GM18498 (cell line): ENCODE results near the gene LCN15.
"Not testable (repeated sequence)": the region's sequence is repeated elsewhere in the genome, so short reads cannot be mapped to it uniquely, and the experiment has no call there.

Experiments used
- ATAC-seq: cut with Tn5 transposase; IDR thresholded peaks from one replicate; pipeline ENCODE4 v1.9.1; 2021; ENCODE audit warnings: mild to moderate bottlenecking, moderate library complexity; ENCODE audit not compliant: unreplicated experiment

Gene LCN15

GRCh38 chr9:136794281-136794999 is 30.1 kb upstream of the LCN15 start:
- ATAC-seq = no peak

DNA sequence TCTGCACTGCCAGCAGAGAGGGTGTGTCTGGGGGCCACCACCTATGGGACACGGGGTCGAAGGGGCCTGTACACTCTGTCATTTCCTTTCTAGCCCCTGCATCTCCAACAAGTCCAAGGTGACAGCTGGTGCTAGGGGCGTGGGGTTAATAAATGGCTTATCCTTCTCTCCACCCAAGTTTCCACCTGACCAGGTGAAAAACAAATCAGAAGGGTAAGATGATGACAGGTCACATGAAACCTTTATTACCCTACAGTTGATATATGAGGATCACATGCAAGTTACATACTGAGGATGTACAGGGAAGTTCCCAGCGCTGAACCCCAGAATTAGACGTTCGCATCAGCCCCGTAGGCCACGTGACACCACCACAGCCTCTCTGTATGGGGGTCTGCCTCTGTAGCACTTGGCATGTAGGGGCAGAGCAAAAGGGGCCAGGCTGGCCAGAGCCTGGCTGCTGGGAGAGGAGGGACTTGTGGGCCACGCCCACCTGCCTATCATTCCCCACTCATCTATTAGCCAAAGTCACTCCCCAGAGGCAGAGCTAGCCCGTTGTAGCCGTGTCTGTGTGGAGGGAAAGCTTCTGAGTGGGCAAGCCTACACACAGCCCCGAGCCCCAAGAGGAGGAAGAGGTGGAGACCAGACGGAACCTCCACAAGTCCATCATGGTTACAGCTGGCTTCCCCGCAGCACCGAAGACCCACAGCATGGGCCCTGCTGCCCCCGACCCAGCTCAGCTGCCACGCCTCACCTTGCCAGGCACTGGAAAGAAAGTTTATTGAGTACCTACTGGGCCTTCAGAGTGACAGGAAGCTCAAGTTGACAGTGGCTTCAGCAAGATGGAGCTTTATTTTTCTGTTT is 29.0 kb upstream of the LCN15 start:
- no peak for ATAC-seq

- ATAC-seq = no peak
These were observed 28.2 kb upstream of the LCN15 start for GRCh38 chr9:136792321-136793085.

GRCh38 chr9:136791516-136792276 is 27.4 kb upstream of the LCN15 start:
- ATAC-seq = peak; percentile 6

GRCh38 chr9:136790640-136791515 is 26.6 kb upstream of the LCN15 start, which contains the start of gene TMEM141:
TSS of gene TMEM141 (plus strand) at chr9:136791344. CDS start at chr9:136791371, 27 bp downstream.
- peak; percentile 87 for ATAC-seq

DNA sequence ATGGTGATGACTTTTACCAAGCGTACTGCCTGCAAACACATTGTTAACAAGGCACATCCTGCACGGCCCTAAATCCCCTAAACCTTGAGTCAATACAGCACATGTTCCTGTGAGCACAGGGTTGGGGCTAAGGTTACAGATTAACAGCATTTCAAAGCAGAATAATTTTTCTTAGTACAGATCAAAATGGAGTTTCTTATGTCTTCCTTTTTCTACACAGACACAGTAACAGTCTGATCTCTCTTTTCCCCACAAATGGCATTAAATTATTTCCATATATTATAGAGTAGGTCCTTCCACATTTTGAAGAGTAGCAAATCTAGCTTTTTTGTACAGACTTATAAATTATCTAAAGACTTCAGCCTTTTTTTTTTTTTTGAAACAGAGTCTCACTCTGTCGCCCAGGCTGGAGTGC is 25.2 kb upstream of the LCN15 start:
- no peak for ATAC-seq

DNA sequence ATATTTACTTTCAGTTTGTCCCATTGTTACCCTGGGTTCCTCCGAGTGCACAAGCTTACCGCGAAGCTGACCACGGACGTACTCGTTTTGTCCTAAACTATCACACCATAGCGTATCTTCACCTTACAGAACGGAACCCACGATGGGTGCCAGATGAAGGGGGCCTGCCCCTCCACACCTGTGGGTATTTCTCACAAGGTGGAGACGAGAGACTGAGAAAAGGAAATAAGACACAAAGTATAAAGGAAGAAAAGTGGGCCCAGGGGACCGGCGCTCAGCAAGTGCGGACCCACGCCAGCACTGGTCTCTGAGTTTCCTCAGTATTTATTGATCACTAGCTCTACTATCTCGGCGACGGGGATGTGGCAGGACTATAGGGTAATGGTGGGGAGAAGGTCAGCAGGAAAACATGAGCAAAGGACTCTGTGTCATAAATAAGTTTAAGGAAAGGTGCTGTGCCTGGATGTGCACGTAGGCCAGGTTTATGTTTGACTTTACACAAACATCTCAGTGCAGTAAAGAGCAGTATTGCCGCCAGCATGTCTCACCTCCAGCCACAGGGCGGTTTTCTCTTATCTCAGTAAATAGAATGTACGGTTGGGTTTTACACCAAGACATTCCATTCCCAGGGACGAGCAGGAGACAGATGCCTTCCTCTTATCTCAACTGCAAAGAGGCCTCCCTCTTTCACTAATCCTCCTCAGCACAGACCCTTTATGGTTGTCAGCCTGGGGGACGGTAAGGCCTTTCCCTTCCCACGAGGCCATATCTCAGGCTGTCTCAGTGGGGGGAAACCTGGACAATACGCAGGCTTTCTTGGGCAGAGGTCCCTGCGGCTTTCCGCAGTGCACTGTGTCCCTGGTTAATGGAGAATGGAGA is 24.6 kb upstream of the LCN15 start:
- not testable (repeated sequence) for ATAC-seq

GRCh38 chr9:136787690-136788400 is 23.5 kb upstream of the LCN15 start:
- no peak for ATAC-seq

- not testable (repeated sequence) for ATAC-seq
These were observed 22.7 kb upstream of the LCN15 start for GRCh38 chr9:136786983-136787382.

DNA sequence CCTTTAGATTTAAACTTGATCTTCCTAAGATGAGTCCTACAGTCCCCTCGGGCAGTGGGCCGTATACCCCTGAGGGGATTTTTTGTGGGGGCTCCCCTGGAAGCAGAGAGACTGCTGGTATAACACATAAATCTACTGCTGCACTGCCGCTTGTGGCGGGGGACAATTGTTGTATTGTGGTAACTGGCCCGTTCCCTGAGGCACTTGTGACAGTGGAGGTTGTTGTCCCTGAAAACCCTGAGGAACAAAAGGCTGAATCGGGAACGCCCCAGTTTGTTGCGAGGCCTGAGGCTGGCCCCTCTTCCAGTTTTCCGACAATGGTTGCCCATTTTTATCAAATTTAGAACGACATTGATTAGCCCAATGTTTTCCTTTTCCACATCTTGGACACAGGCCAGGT is 22.1 kb upstream of the LCN15 start:
- ATAC-seq = no peak

GRCh38 chr9:136785565-136786355 is 21.4 kb upstream of the LCN15 start:
- ATAC-seq = not testable (repeated sequence)

DNA sequence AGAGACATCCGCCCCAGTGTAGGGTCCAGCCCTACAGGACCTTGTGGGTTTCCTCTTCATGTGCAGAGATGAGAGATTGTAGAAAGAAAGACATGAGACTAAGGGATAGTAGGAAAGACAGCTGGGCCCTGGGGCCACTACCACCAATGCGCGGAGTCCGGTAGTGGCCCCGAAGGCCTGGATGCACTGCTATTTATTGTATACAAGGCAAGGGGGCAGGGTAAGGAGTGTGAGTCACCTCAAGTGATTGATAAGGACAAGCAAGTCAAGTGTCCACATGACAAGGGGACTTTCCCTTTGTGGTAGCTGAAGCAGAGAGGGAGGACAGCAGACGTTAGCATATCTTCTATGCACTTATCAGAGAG is 20.7 kb upstream of the LCN15 start:
- ATAC-seq = no peak

DNA sequence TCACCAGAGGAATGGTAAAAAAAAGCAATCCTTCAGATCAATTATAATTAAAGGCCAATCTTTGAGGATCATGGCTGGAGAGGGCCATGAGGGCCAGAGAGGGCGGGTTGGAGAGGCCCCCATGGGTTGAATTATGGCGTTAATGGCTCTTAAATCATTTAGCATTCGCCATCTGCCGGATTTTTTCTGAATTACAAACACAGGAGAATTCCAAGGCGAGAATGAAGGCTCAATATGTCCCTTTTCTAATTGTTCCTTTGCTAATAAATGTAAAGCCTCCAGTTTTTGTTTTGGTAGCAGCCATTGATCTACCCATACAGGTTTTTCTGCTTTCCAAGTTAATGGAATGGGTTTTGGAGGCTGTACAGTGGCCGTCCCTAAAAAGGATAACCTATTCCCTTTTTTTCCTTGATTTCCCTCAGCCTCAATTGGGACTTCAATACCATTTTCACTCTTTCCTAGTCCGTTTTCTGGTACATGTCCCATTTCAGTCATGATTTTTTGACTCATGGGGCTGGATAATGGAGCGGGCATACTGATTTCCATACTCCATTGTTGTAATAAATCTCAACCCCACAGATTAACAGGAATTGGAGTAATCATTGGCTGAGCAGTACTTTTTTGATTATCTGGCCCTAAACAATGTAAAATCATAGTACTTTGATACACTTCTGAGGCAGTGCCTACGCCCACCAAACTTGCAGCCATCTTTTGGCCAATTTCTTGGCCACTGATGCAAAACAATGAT is 20.1 kb upstream of the LCN15 start:
- ATAC-seq = no peak

DNA sequence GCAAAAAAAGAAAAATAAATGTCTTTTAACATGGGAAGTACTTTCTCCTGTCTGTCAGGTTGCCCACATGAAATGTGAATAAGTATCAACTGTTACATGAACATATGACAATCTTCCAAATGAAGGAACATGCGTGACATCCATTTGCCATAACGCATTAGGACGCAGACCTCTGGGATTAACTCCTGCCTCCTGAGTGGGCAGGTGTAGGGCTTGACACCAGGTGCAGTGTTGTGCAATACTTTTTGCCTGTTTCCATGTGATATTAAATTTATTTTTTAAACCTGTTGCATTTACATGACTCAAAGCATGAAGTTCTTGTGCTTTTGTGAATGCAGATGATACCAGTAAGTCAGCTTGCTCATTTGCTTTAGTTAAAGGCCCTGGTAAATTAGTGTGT is 18.1 kb upstream of the LCN15 start:
- ATAC-seq = no peak

GRCh38 chr9:136779808-136780207 is 15.5 kb upstream of the LCN15 start:
- ATAC-seq = no peak

DNA sequence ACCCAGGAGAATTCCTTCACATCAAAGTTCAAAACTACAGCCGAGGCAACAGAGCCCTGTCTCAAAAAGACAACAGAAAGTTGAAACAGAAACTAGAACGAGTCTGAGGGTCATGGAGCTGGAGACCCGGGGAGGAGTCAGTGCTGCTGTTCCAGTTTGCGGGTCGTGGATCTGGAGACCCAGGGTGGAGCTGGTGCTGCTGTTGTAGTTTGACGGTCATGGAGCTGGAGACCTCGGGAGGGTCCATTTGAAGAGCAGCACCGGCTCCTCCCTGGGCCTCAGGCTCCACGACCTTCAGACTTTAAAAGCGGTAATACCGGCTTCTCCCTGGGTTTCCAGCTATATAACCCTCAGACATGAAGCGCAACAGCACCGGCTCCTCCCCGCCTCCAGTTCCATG is 13.0 kb upstream of the LCN15 start:
- ATAC-seq = no peak

- ATAC-seq = no peak
These were observed 12.6 kb upstream of the LCN15 start for GRCh38 chr9:136776947-136777346.
